ENCODE measurements around the gene IGSF9B. TPM values are rescaled to one million over a fixed set of nuclear protein-coding genes. Genes with fewer than 3 reads are reported as not detected.

Gene IGSF9B
- total RNA-seq, 2 experiments from 2014 or later, result 0.95 to 2.8 TPM

DNA sequence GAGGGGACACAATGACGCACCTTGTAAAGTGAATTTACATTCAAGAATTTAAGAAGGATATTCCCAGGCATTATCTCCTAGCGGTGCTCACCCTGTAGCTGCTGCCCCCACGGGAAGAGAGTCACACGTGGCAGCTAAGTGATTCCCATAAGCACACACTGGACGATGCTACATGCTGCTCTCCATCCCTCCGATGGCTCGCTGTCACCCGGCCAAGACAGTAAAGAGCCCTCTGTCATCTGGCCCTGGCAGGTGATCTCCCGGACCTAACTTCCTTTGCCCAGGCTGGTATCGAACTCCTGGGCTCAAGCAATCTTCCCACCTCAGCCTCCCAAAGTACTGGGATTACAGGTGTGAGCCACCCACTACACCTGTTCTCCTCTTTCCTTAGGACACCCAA is 39.9 kb upstream of the IGSF9B start:
- Histone ChIP-seq H3K4me3 (ENCODE audit: low read depth, low read length, poor library complexity, severe bottlenecking) (no peak overlapping the region), H3K79me2 (ENCODE audit: insufficient read depth, low read depth, low read length) (no peaks in the 10 kb centered on the region), H4K20me1 (ENCODE audit: insufficient read depth, low read length) (no peaks in the 10 kb centered on the region), H3K9me2 (ENCODE audit: insufficient read depth, low read length) (no peaks in the 10 kb centered on the region), H3K4me1 (ENCODE audit: insufficient read depth, low read length, poor library complexity, severe bottlenecking) (no peaks in the 10 kb centered on the region), H3K4me2 (ENCODE audit: low read length) (no peak overlapping the region), H3K9me3 (ENCODE audit: low read length) (no peaks in the 10 kb centered on the region), H3K36me3 (ENCODE audit: insufficient read depth, low read length) (no peaks in the 10 kb centered on the region), H3K27ac (ENCODE audit: low read depth, low read length, poor library complexity, severe bottlenecking) (no peak overlapping the region), H2AFZ (ENCODE audit: low read length) (no peak overlapping the region)
- ChIA-PET POLR2A (interaction anchor here (0.7 kb wide), 1 partner anchor 11 kb away, joined by 8 read pairs; no protein-coding TSS in a partner anchor), CTCF (ENCODE audit: unreplicated experiment) (no interaction called here)
- no TSS peak for BruUV-seq (replicated peaks)
- TF ChIP-seq EZH2phosphoT487 (IDR thresholded peaks at IDR 0.05; ENCODE audit: borderline replicate concordance, low read depth, low read length), result no peak
- intact Hi-C loops (cut with micrococcal nuclease; ENCODE audit: unreplicated experiment), result no loop called here
- no peak for DNase-seq (ENCODE audit: low spot score)

DNA sequence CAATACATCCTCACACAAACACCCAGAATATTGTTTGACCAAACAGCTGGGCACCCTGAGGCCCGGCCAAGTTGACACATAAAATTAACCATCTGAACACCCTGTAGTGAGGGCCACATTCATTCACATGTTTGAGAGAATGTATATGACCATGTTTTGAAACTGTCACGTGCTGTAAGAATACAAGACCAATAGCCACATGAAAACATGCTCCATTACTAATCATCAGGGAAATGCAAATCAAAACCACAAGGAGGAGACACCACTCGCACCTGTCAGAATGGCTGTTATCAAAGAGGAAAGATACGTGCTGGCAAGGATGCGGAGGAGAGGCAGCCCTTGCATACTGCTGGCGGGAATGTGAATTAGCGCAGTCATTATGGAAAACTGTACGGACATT is 38.3 kb upstream of the IGSF9B start:
- BruUV-seq (replicated peaks), result no TSS peak
- Histone ChIP-seq H3K9me2 (ENCODE audit: insufficient read depth, low read length) (no peaks in the 10 kb centered on the region), H3K36me3 (ENCODE audit: insufficient read depth, low read length) (no peaks in the 10 kb centered on the region), H3K4me1 (ENCODE audit: insufficient read depth, low read length, poor library complexity, severe bottlenecking) (no peaks in the 10 kb centered on the region), H3K4me2 (ENCODE audit: low read length) (no peak overlapping the region), H3K4me3 (ENCODE audit: low read depth, low read length, poor library complexity, severe bottlenecking) (no peak overlapping the region), H4K20me1 (ENCODE audit: insufficient read depth, low read length) (no peaks in the 10 kb centered on the region), H3K27ac (ENCODE audit: low read depth, low read length, poor library complexity, severe bottlenecking) (no peak overlapping the region), H3K79me2 (ENCODE audit: insufficient read depth, low read depth, low read length) (no peaks in the 10 kb centered on the region), H2AFZ (ENCODE audit: low read length) (no peak overlapping the region), H3K9me3 (ENCODE audit: low read length) (no peaks in the 10 kb centered on the region)
- CTCF ChIA-PET (ENCODE audit: unreplicated experiment), result no interaction called here
- no peak for DNase-seq (ENCODE audit: low spot score)
- intact Hi-C loops (cut with micrococcal nuclease; ENCODE audit: unreplicated experiment), result no loop called here
- no peak for TF ChIP-seq EZH2phosphoT487 (IDR thresholded peaks at IDR 0.05; ENCODE audit: borderline replicate concordance, low read depth, low read length)
- TF ChIP-seq, protein P1, sequence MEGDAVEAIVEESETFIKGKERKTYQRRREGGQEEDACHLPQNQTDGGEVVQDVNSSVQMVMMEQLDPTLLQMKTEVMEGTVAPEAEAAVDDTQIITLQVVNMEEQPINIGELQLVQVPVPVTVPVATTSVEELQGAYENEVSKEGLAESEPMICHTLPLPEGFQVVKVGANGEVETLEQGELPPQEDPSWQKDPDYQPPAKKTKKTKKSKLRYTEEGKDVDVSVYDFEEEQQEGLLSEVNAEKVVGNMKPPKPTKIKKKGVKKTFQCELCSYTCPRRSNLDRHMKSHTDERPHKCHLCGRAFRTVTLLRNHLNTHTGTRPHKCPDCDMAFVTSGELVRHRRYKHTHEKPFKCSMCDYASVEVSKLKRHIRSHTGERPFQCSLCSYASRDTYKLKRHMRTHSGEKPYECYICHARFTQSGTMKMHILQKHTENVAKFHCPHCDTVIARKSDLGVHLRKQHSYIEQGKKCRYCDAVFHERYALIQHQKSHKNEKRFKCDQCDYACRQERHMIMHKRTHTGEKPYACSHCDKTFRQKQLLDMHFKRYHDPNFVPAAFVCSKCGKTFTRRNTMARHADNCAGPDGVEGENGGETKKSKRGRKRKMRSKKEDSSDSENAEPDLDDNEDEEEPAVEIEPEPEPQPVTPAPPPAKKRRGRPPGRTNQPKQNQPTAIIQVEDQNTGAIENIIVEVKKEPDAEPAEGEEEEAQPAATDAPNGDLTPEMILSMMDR (conservative IDR thresholded peaks at IDR 0.05; ENCODE audit: low read length), result no peak
- POLR2A ChIA-PET, result no interaction called here

DNA sequence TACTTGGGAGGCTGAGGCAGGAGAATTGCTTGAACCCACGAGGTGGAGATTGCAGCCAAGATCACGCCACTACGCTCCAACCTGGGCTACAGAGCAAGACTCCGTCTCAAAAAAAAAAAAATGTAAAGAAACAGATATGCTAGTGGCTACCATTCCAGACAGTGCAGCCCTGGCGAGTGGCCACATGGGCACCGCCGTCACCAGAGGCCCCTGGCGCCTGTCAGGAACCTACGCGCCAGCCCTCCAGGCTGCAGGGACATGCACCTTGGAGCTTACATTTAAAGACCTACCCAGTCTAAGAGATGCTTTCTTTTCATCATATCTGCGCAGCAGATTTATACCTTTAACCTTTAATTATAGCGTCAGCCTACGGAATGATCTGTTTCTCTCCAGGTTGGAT is 37.2 kb upstream of the IGSF9B start:
- no peak for TF ChIP-seq EZH2phosphoT487 (IDR thresholded peaks at IDR 0.05; ENCODE audit: borderline replicate concordance, low read depth, low read length)
- TF ChIP-seq, protein P1 (conservative IDR thresholded peaks at IDR 0.05; ENCODE audit: low read length), result no peak
- DNase-seq (ENCODE audit: low spot score), result no peak
- H3K4me2 ChIP-seq (ENCODE audit: low read length), result no peak overlapping the region
- H2AFZ ChIP-seq (ENCODE audit: low read length), result no peak overlapping the region
- H3K4me3 ChIP-seq (ENCODE audit: low read depth, low read length, poor library complexity, severe bottlenecking), result no peak overlapping the region
- H3K4me1 ChIP-seq (ENCODE audit: insufficient read depth, low read length, poor library complexity, severe bottlenecking), result no peaks in the 10 kb centered on the region
- no peaks in the 10 kb centered on the region for H3K9me3 ChIP-seq (ENCODE audit: low read length)
- no peaks in the 10 kb centered on the region for H3K36me3 ChIP-seq (ENCODE audit: insufficient read depth, low read length)
- BruUV-seq (replicated peaks), result no TSS peak
- no peaks in the 10 kb centered on the region for H4K20me1 ChIP-seq (ENCODE audit: insufficient read depth, low read length)
- ChIA-PET CTCF (ENCODE audit: unreplicated experiment) (no interaction called here), POLR2A (no interaction called here)
- no peak overlapping the region for H3K27ac ChIP-seq (ENCODE audit: low read depth, low read length, poor library complexity, severe bottlenecking)
- no peaks in the 10 kb centered on the region for H3K9me2 ChIP-seq (ENCODE audit: insufficient read depth, low read length)
- intact Hi-C loops (cut with micrococcal nuclease; ENCODE audit: unreplicated experiment), result no loop called here
- H3K79me2 ChIP-seq (ENCODE audit: insufficient read depth, low read depth, low read length), result no peaks in the 10 kb centered on the region
